Esophagus (tissue), 2 donors: ENCODE data around the gene COL4A1. TPM values are rescaled to one million over a fixed set of nuclear protein-coding genes. Genes with fewer than 3 reads are reported as not detected.

Experiments used
- H3K27ac ChIP-seq, 2 donors: one replicate each; pipeline ENCODE4 v1.5.1; 2013; ENCODE audit warnings: low read depth in 2 of 2, mild to moderate bottlenecking in 2 of 2, inconsistent platforms in 1 of 2, low read length in 1 of 2, moderate library complexity in 1 of 2
- H3K27me3 ChIP-seq, 2 donors: one replicate each; pipeline ENCODE4 v1.6.1; 2013; ENCODE audit warnings: low read length in 2 of 2, control low read depth in 1 of 2, mild to moderate bottlenecking in 1 of 2; ENCODE audit not compliant: insufficient read depth in 2 of 2, control insufficient read depth in 1 of 2
- H3K36me3 ChIP-seq, 2 donors: one replicate each; pipeline ENCODE4 v1.6.1; 2013; ENCODE audit warnings: low read length in 1 of 2; ENCODE audit not compliant: control insufficient read depth in 2 of 2, insufficient read depth in 2 of 2
- H3K4me1 ChIP-seq, 2 donors: one replicate each; pipeline ENCODE4 v1.6.1; 2013; ENCODE audit warnings: low read length in 1 of 2; ENCODE audit not compliant: control insufficient read depth in 2 of 2, insufficient read depth in 2 of 2
- H3K4me3 ChIP-seq, 2 donors: one replicate each; pipeline ENCODE4 v1.5.1; 2013; ENCODE audit warnings: low read length in 2 of 2, mild to moderate bottlenecking in 2 of 2, low read depth in 1 of 2, moderate library complexity in 1 of 2
- H3K9me3 ChIP-seq, 2 donors: one replicate each; pipeline ENCODE4 v1.6.1; 2013; ENCODE audit warnings: mild to moderate bottlenecking in 2 of 2, low read depth in 1 of 2, low read length in 1 of 2, moderate library complexity in 1 of 2; ENCODE audit not compliant: control insufficient read depth in 2 of 2, insufficient read depth in 1 of 2
- WGBS, 2 donors: extraction: QIAGEN DNeasy Blood & Tissue Kit; methylation state at CpG; one replicate each; pipeline ENCODE4 v1.1.7; 2013; 5-methylcytosine and 5-hydroxymethylcytosine counted together
- polyA plus RNA-seq, 2 donors: library from polyadenylated mRNA; stranded (reverse); fragments of 200-250 nt; gene quantifications; one replicate each; pipeline ENCODE4 v1.2.3, GENCODE V29; 2013
- donor health status: healthy with polysubstance abuse.
- donor health status: Bipolar disorder and iron deficiency.

The COL4A1 gene
- polyA plus RNA-seq, 2 donors: 10.4 to 23.7 TPM

DNA sequence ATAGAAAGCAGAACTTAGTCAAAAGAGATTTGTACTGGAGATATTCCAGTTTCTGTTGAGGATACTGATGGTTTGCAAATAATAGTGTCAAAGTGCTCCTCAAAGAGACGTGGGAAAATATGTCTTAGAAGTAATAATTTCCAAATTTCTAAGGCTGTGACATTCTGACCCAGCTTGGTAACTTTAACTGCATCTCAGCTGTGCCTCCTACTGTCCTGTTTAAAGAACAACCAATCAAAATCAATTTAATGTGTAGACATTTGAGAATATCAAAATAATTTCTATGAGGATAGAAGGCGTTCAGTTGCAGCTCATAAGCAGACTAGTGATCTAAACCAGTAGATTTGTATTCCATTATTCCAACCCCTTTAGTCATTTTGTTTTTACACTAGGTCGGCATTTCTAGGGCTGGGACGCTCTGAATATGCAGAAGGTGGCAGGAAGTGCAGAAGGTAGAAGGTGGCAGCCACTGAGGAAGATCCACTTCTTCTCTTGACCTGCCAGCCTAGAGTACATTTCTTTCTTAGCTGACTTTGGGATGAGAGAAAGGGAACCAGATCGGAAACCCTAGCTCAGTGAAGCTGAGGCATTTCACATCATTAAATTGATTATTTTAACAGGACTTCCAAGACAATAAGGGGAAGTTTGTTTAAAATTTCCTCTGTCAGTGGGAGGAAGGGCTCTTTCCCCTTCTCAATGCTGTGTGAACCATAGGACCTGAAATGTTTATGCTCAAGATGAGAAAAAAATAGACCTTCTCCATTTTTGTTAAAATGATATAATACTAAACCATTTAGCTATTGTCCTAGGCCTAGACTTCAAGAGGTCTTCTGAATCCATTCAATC lies 67.5 kb downstream of the COL4A1 start:
- Histone ChIP-seq H3K27me3 (no peaks in the 10 kb centered on the region), H3K9me3 (no peaks in the 10 kb centered on the region), H3K4me3 (no peak overlapping the region), H3K27ac (peak overlapping the region in 1 of 2 donors; percentile 42), H3K4me1 (peaks cover 0 to 2% of the 10 kb centered on the region in 2 donors), H3K36me3 (no peaks in the 10 kb centered on the region)
- WGBS, 2 donors: 41 to 63% methylated on average over 5 of the region's 5 CpGs

DNA sequence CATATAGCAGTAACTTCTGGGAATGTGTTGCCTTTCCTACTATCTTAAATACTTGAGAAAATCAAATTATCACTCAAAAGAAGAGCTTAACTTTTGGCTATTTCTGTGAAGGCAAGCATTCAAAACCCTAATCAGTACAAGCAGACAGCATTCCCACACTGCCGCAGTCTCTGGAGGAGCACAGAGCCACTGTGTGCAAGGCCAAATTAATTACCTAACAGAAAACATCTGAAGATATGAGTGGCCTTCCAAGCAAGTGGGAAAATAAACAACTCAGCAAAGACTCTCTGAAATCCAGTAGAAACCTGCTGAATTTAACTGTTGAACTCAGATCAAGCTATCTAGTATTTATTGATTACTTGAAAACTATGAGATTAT lies 68.2 kb downstream of the COL4A1 start:
- Histone ChIP-seq H3K4me1 (peaks cover 0 to 2% of the 10 kb centered on the region in 2 donors), H3K9me3 (no peaks in the 10 kb centered on the region), H3K27me3 (no peaks in the 10 kb centered on the region), H3K36me3 (no peaks in the 10 kb centered on the region), H3K4me3 (no peak overlapping the region), H3K27ac (no peak overlapping the region)
- WGBS, 2 donors: 50 to 59% methylated on average over 1 of the region's 1 CpG

DNA sequence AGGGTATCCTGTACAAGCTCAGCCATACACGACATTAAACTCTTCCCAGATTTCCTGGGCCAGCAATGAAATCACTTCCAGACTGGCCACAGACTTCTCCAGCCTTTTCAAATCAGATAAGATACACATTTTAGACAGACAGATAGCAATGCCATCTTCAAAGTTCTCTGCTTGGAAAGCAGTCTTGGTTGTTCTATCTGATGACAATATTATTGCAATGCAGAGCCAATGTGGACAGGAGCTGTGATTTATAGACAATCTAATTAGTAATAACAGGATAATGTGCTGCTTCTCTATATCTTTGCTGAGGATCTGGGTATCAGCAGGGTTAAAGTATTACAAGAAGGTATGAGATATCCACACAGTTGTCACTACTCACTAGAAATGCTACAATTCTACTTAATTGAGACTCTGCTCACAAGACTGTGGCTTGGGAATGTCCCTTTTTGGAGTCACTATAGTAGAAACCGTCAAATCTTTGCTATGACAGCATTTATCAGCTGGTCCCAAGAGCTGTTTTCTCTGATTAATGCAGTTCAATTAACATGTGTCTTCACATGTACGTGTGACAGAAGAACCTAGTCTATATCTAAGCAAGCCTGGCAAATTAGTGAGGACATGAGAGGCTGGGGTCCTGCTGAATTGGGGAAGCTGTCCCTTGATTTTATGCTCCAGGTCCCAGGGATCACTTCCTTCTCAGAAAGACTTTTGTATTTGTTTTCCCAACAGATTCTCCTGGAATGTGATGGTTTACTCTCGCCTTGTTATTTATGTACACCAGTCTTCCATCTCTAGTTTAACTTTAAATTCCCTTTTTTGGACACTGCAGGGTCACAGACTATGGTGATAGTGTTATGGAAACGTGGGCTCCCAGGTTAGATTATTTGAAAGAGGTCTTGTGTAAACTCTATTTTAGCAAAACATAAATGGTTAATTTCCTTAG lies 68.8 kb downstream of the COL4A1 start:
- Histone ChIP-seq H3K27ac (peak overlapping the region in 1 of 2 donors; percentile 41), H3K9me3 (no peaks in the 10 kb centered on the region), H3K4me1 (peaks cover 0 to 2% of the 10 kb centered on the region in 2 donors), H3K27me3 (no peaks in the 10 kb centered on the region), H3K36me3 (no peaks in the 10 kb centered on the region), H3K4me3 (no peak overlapping the region)
- WGBS, 2 donors: 51 to 56% methylated on average over 5 of the region's 5 CpGs

DNA sequence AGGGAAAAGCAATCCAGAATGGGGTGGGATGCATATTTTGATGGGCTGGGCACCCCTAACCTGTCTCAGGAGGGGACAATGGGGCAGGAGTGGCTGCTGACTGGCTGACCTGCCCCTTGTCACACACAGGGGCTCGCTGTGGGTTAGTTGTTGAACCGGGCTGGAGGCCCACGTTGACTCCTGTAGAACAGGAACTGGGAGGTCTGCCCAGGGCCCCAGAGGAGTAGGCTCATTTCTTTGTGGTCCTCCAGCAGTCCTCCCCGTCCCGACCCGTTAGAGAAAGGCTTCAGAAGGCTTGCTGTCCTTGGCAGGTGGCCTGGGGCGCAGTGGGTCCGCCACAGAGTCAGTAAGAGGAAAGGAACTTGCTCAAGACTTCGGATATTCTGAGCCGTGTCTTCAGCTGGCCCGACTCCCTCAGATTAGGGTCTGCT lies 70.1 kb downstream of the COL4A1 start:
- 59 to 65% methylated on average over 11 of the region's 11 CpGs for WGBS, 2 donors
- no peaks in the 10 kb centered on the region for H3K27me3 ChIP-seq
- no peaks in the 10 kb centered on the region for H3K36me3 ChIP-seq
- H3K27ac ChIP-seq: peak overlapping the region; percentile 34 to 41
- no peak overlapping the region for H3K4me3 ChIP-seq
- no peaks in the 10 kb centered on the region for H3K9me3 ChIP-seq
- peaks cover 0 to 2% of the 10 kb centered on the region in 2 donors for H3K4me1 ChIP-seq

DNA sequence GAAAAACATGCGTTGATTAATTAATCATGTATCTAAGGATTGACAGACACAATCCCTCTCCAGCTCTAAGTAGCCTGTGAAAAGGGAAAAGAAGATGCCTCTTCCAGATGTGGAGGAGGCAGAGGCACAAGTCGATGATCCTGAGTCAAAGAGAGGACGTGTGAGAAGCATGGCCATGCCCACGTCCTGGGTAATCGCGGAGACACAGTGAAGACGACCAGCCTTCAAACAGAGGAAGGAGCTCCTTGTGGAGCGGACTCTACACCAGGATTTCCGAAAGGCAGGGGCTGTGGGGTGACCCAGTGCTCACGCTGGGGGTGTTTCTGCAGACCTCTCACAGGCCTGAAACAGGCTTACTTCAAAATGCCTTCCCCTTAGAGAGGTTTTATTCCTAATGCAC lies 70.5 kb downstream of the COL4A1 start:
- 81 to 85% methylated on average over 10 of the region's 10 CpGs for WGBS, 2 donors
- Histone ChIP-seq H3K27ac (peak overlapping the region; percentile 34 to 41), H3K4me3 (no peak overlapping the region), H3K9me3 (no peaks in the 10 kb centered on the region), H3K27me3 (no peaks in the 10 kb centered on the region), H3K36me3 (no peaks in the 10 kb centered on the region), H3K4me1 (peaks cover 0 to 2% of the 10 kb centered on the region in 2 donors)

DNA sequence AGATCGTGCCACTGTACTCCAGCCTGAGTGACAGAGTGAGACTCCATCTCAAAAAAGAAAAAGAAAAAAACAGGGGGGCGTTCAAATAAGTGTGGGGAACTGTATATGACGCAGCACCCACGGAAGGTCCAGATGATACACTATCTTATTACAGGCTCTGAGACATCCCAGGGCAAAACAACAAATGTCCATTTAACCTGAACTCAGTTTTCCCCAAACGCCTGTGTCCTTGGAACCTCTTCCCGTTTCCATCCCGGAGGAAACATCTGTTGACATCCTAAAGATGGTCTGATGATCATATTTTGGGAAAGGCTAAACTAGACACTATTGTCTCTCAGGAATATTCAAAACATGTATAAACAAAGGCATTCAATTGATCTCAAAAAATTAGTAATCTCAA lies 72.4 kb downstream of the COL4A1 start:
- no peak overlapping the region for H3K4me3 ChIP-seq
- no peaks in the 10 kb centered on the region for H3K36me3 ChIP-seq
- peaks cover 0 to 2% of the 10 kb centered on the region in 2 donors for H3K4me1 ChIP-seq
- 78 to 84% methylated on average over 7 of the region's 7 CpGs for WGBS, 2 donors
- H3K27ac ChIP-seq: no peak overlapping the region
- H3K9me3 ChIP-seq: no peaks in the 10 kb centered on the region
- no peaks in the 10 kb centered on the region for H3K27me3 ChIP-seq

DNA sequence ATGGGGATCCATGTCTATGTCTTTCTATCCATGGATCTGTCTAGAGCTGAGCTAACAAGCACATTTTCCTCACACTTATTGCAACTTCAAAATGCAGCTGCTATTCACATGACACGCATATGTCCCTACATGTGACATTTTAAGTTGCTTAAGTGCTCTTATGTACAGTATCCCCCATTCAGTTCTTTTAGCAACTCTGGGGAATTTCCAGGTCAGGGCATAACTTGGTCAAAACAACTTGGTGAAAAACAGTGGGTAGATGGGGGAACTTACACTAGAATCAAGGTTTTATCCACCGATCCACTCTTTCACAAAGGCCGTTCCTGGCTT lies 73.0 kb downstream of the COL4A1 start:
- 57 to 69% methylated on average over 3 of the region's 3 CpGs for WGBS, 2 donors
- H3K27me3 ChIP-seq: no peaks in the 10 kb centered on the region
- H3K9me3 ChIP-seq: no peaks in the 10 kb centered on the region
- H3K36me3 ChIP-seq: no peaks in the 10 kb centered on the region
- peak overlapping the region in 1 of 2 donors; percentile 47 for H3K27ac ChIP-seq
- H3K4me1 ChIP-seq: peaks cover 0 to 2% of the 10 kb centered on the region in 2 donors
- no peak overlapping the region for H3K4me3 ChIP-seq

DNA sequence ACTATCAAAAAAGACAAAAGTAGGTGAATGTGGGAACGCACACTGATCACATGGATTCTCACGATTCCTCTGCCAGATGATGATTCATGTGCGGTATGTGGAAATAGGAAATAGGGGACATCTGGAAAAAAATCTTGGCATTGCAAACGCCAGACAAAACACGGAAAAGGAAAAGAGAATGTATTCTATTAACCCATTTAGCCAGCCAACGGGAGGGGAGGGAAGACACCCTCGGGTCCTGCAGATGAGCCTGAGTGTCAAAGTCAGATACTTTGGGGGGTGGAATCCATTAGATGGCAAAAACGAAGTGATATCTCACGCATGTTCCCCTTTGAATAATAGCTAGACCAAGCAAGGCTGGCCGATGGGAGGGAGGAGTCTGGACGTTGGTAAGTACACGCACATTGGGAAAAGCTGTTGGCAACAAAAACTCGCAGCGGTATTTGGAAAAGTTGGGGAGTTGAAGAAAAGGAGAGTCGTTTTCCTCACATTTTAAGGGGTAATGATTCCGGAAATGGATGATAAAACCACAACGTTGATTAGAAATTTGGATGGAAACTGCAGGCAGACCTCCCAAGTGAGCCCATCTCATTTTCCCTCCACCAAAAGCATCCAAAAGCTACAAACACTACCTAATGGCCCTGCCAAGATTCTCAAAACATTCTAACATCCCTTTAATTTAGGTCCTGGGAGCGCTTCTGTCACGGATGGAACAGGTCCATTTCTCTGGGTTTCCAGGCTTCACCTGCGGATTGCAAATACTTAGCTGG lies 73.6 kb downstream of the COL4A1 start:
- peak overlapping the region in 1 of 2 donors; percentile 47 for H3K27ac ChIP-seq
- H3K36me3 ChIP-seq: no peaks in the 10 kb centered on the region
- no peaks in the 10 kb centered on the region for H3K27me3 ChIP-seq
- whole genome bisulfite sequencing, 2 donors: 58 to 66% methylated on average over 20 of the region's 20 CpGs
- H3K9me3 ChIP-seq: no peaks in the 10 kb centered on the region
- peaks cover 0 to 2% of the 10 kb centered on the region in 2 donors for H3K4me1 ChIP-seq
- H3K4me3 ChIP-seq: no peak overlapping the region

DNA sequence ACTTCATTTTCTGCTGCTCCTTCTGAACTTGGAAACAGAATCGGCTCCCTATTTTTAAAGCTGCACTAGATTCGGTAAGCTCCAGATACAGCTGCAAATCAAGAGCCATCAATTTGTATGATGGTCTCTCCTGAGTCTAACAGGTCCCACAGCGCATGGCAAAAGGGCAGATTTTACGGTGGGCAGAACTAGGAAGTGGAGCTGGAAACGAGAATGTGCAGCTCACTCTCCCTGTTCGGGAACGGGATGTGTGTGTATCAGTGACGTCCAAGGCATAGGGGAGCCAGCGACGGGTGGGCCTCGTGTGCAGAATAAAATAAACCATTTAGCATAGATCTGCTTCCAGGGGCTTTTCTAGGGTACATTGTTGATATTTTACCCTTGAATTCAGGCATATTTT lies 74.2 kb downstream of the COL4A1 start:
- peaks cover 0 to 2% of the 10 kb centered on the region in 2 donors for H3K4me1 ChIP-seq
- H3K27me3 ChIP-seq: no peaks in the 10 kb centered on the region
- H3K4me3 ChIP-seq: no peak overlapping the region
- H3K36me3 ChIP-seq: no peaks in the 10 kb centered on the region
- 57 to 60% methylated on average over 11 of the region's 11 CpGs for WGBS, 2 donors
- no peaks in the 10 kb centered on the region for H3K9me3 ChIP-seq
- H3K27ac ChIP-seq: peak overlapping the region; percentile 20 to 35
